Measurements from ENCODE around the gene ZSCAN25.

DNA sequence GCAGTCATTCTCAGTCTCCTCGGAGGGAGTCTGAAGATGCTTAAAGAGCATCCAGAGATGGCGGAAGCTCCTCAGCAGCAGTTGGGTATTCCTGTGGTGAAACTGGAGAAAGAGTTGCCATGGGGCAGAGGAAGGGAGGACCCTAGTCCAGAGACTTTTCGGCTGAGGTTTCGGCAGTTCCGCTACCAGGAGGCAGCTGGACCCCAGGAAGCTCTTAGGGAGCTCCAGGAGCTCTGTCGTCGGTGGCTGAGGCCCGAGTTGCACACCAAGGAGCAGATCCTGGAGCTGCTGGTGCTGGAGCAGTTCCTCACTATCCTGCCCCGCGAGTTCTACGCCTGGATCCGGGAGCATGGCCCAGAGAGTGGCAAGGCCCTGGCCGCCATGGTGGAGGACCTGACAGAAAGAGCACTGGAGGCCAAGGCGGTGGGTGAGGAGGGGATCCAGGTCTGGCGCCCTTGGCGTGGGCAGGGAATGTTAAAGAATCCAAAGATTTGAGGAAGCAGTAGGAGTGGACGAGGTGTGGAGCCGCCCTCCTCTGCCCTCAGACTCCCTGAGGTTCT lies 2.9 kb downstream of the ZSCAN25 start:
- TF ChIP-seq TAF1 (IDR thresholded peaks at IDR 0.05; ENCODE audit: low read depth) (no peak), POLR2AphosphoS5 (IDR thresholded peaks at IDR 0.05) (no peak), EZH2 (IDR thresholded peaks at IDR 0.05; ENCODE audit: borderline replicate concordance, insufficient read depth, low read length, poor library complexity, severe bottlenecking) (no peak), EP300 (conservative IDR thresholded peaks at IDR 0.05; ENCODE audit: poor library complexity, severe bottlenecking) (no peak), RAD21 (conservative IDR thresholded peaks at IDR 0.05) (no peak), REST (IDR thresholded peaks at IDR 0.05; ENCODE audit: borderline replicate concordance) (no peak), SMC3 (conservative IDR thresholded peaks at IDR 0.05; ENCODE audit: poor library complexity) (no peak), MXI1 (conservative IDR thresholded peaks at IDR 0.05; ENCODE audit: poor library complexity, severe bottlenecking) (no peak)
- TF ChIP-seq, protein P1, sequence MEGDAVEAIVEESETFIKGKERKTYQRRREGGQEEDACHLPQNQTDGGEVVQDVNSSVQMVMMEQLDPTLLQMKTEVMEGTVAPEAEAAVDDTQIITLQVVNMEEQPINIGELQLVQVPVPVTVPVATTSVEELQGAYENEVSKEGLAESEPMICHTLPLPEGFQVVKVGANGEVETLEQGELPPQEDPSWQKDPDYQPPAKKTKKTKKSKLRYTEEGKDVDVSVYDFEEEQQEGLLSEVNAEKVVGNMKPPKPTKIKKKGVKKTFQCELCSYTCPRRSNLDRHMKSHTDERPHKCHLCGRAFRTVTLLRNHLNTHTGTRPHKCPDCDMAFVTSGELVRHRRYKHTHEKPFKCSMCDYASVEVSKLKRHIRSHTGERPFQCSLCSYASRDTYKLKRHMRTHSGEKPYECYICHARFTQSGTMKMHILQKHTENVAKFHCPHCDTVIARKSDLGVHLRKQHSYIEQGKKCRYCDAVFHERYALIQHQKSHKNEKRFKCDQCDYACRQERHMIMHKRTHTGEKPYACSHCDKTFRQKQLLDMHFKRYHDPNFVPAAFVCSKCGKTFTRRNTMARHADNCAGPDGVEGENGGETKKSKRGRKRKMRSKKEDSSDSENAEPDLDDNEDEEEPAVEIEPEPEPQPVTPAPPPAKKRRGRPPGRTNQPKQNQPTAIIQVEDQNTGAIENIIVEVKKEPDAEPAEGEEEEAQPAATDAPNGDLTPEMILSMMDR (IDR thresholded peaks at IDR 0.05; ENCODE audit: poor library complexity, severe bottlenecking), result no peak

Measured in neural cell (in vitro differentiated cells).